H9 (cell line): ENCODE measurements around the gene RERE. TPM values are rescaled to one million over a fixed set of nuclear protein-coding genes. Genes with fewer than 3 reads are reported as not detected.
A peak's percentile ranks its signal among the peaks of the same experiment; 100 is the strongest.

Experiments used
- DNase-seq: peaks from one replicate; pipeline ENCODE4 v3.0.0-alpha.2; 2017
- H2AFZ ChIP-seq: one replicate; pipeline ENCODE4 v1.6.1; 2013; ENCODE audit warnings: mild to moderate bottlenecking, low read length, control low read depth, moderate library complexity
- H2AK5ac ChIP-seq: 2 replicates; pipeline ENCODE4 v1.6.1; 2013; ENCODE audit warnings: low read length, control low read depth, mixed read lengths; ENCODE audit not compliant: insufficient read length
- H2BK120ac ChIP-seq: one replicate; pipeline ENCODE4 v1.6.1; 2013; ENCODE audit warnings: low read depth, mild to moderate bottlenecking, low read length, control low read depth, inconsistent platforms; ENCODE audit not compliant: poor library complexity, severe bottlenecking
- H2BK12ac ChIP-seq: 2 replicates; pipeline ENCODE4 v1.6.1; 2013; ENCODE audit warnings: low read length, control low read depth, mixed read lengths, low read depth; ENCODE audit not compliant: insufficient read length
- H2BK15ac ChIP-seq: 2 replicates; pipeline ENCODE4 v1.6.1; 2013; ENCODE audit warnings: low read depth, low read length, control low read depth
- H2BK20ac ChIP-seq: one replicate; pipeline ENCODE4 v1.6.1; 2013; ENCODE audit warnings: low read depth, mild to moderate bottlenecking, low read length, control low read depth, inconsistent platforms; ENCODE audit not compliant: poor library complexity, severe bottlenecking
- H2BK5ac ChIP-seq: 2 replicates; pipeline ENCODE4 v1.6.1; 2013; ENCODE audit warnings: low read length, control low read depth, mixed read lengths; ENCODE audit not compliant: insufficient read length
- H3K14ac ChIP-seq: 2 replicates; pipeline ENCODE4 v1.6.1; 2013; ENCODE audit warnings: low read length, control low read depth; ENCODE audit not compliant: insufficient read depth
- H3K18ac ChIP-seq: 2 replicates; pipeline ENCODE4 v1.6.1; 2013; ENCODE audit warnings: low read depth, mild to moderate bottlenecking, mixed read lengths, low read length, control low read depth; ENCODE audit not compliant: insufficient read length
- H3K23ac ChIP-seq: 2 replicates; pipeline ENCODE4 v1.6.1; 2013; ENCODE audit warnings: low read length, control low read depth, mixed read lengths, low read depth; ENCODE audit not compliant: insufficient read length
- H3K23me2 ChIP-seq: 2 replicates; pipeline ENCODE4 v1.6.1; 2013; ENCODE audit warnings: low read depth, mild to moderate bottlenecking, mixed read lengths, low read length, control low read depth; ENCODE audit not compliant: insufficient read length, poor library complexity, severe bottlenecking
- H3K27ac ChIP-seq: 2 replicates; pipeline ENCODE4 v1.5.1; 2013; ENCODE audit warnings: low read length, control low read depth, mixed read lengths, low read depth; ENCODE audit not compliant: insufficient read length
- H3K27me3 ChIP-seq: 2 replicates; pipeline ENCODE4 v1.6.1; 2013; ENCODE audit warnings: low read length, control low read depth, inconsistent platforms; ENCODE audit not compliant: insufficient read depth
- H3K4ac ChIP-seq: 2 replicates; pipeline ENCODE4 v1.6.1; 2013; ENCODE audit warnings: low read depth, mild to moderate bottlenecking, control low read depth, inconsistent platforms, low read length, moderate library complexity
- H3K4me1 ChIP-seq: 2 replicates; pipeline ENCODE4 v1.6.1; 2013; ENCODE audit warnings: low read length, control low read depth, inconsistent platforms; ENCODE audit not compliant: insufficient read depth
- H3K4me2 ChIP-seq: 2 replicates; pipeline ENCODE4 v1.6.1; 2013; ENCODE audit warnings: low read length, control low read depth, mixed read lengths; ENCODE audit not compliant: insufficient read length, insufficient read depth
- H3K56ac ChIP-seq: 2 replicates; pipeline ENCODE4 v1.6.1; 2013; ENCODE audit warnings: low read depth, mild to moderate bottlenecking, mixed read lengths, low read length, control low read depth; ENCODE audit not compliant: insufficient read length
- H3K79me1 ChIP-seq: 2 replicates; pipeline ENCODE4 v1.6.1; 2013; ENCODE audit warnings: low read depth, mild to moderate bottlenecking, moderate library complexity, low read length, control low read depth, inconsistent platforms; ENCODE audit not compliant: insufficient read depth, poor library complexity, severe bottlenecking
- H3K79me2 ChIP-seq: 2 replicates; pipeline ENCODE4 v1.6.1; 2013; ENCODE audit warnings: low read length, control low read depth, inconsistent platforms; ENCODE audit not compliant: insufficient read depth
- H3K9ac ChIP-seq: 2 replicates; pipeline ENCODE4 v1.6.1; 2013; ENCODE audit warnings: low read length, control low read depth, mixed read lengths; ENCODE audit not compliant: insufficient read length; ENCODE audit errors: extremely low read depth
- H3K9me3 ChIP-seq: one replicate; pipeline ENCODE4 v1.6.1; 2013; ENCODE audit warnings: low read depth, low read length, inconsistent platforms; ENCODE audit not compliant: control insufficient read depth
- H3T11ph ChIP-seq: one replicate; pipeline ENCODE4 v1.6.1; 2013; ENCODE audit warnings: mild to moderate bottlenecking, low read length, control low read depth, inconsistent platforms
- H4K20me1 ChIP-seq: one replicate; pipeline ENCODE4 v1.6.1; 2013; ENCODE audit not compliant: control insufficient read depth, insufficient read length, insufficient read depth
- H4K5ac ChIP-seq: 2 replicates; pipeline ENCODE4 v1.6.1; 2013; ENCODE audit warnings: low read depth, mild to moderate bottlenecking, mixed read lengths, low read length, control low read depth; ENCODE audit not compliant: insufficient read length
- H4K8ac ChIP-seq: replicated peaks from 2 replicates; pipeline ENCODE4 v1.6.1; 2013; ENCODE audit warnings: low read length, control low read depth, mixed read lengths, low read depth; ENCODE audit not compliant: insufficient read length
- H4K91ac ChIP-seq: 2 replicates; pipeline ENCODE4 v1.6.1; 2013; ENCODE audit warnings: low read depth, mild to moderate bottlenecking, moderate library complexity, mixed read lengths, low read length, control low read depth; ENCODE audit not compliant: insufficient read length
- H3K27ac Mint-ChIP-seq, 3 experiments: 2 replicates in 2 of 3; 3 replicates in 1 of 3; pipeline ENCODE4 v1.8.0; 2020 to 2021; ENCODE audit warnings: mixed read lengths in 3 of 3, mild to moderate bottlenecking in 1 of 3, moderate library complexity in 1 of 3
- H3K27me3 Mint-ChIP-seq: 2 replicates; pipeline ENCODE4 v1.8.0; 2021; ENCODE audit warnings: low read depth, mild to moderate bottlenecking, moderate library complexity, mixed read lengths
- H3K36me3 Mint-ChIP-seq, 3 experiments: 2 replicates in 2 of 3; 3 replicates in 1 of 3; pipeline ENCODE4 v1.8.0; 2020 to 2021; ENCODE audit warnings: low read depth in 3 of 3, mixed read lengths in 3 of 3; ENCODE audit not compliant: insufficient read depth in 1 of 3
- H3K4me1 Mint-ChIP-seq, 2 experiments: 2 replicates each; pipeline ENCODE4 v1.8.0; 2020; ENCODE audit warnings: mixed read lengths in 2 of 2
- H3K4me3 Mint-ChIP-seq, 2 experiments: 2 replicates in 1 of 2; 3 replicates in 1 of 2; pipeline ENCODE4 v1.8.0; 2020 to 2021; ENCODE audit warnings: mild to moderate bottlenecking in 2 of 2, mixed read lengths in 2 of 2, moderate library complexity in 1 of 2
- H3K9me3 Mint-ChIP-seq, 2 experiments: 2 replicates in 1 of 2; 3 replicates in 1 of 2; pipeline ENCODE4 v1.8.0; 2020; ENCODE audit warnings: mild to moderate bottlenecking in 2 of 2, mixed read lengths in 2 of 2, moderate library complexity in 1 of 2
- CTCF ChIP-seq: fragments of 200-600 bp; sonication (generic); conservative IDR thresholded peaks from 3 replicates; pipeline ENCODE4 v1.8.0; 2021; ENCODE audit warnings: antibody characterized with exemption, mild to moderate bottlenecking
- WGBS: extraction: QIAGEN DNeasy Blood & Tissue Kit; methylation state at CpG from one replicate; pipeline ENCODE4 v1.1.7; 2013; ENCODE audit warnings: missing lambda C conversion rate, low lambda C conversion rate, mixed read lengths; ENCODE audit not compliant: insufficient read length; ENCODE audit errors: extremely low coverage; 5-methylcytosine and 5-hydroxymethylcytosine counted together
- total RNA-seq: library from RNA; stranded (reverse); gene quantifications from 2 replicates; pipeline ENCODE4 v1.2.1, GENCODE V29; 2021

Gene RERE
- total RNA-seq, 1 experiment from 2014 or later, result 103 TPM

DNA sequence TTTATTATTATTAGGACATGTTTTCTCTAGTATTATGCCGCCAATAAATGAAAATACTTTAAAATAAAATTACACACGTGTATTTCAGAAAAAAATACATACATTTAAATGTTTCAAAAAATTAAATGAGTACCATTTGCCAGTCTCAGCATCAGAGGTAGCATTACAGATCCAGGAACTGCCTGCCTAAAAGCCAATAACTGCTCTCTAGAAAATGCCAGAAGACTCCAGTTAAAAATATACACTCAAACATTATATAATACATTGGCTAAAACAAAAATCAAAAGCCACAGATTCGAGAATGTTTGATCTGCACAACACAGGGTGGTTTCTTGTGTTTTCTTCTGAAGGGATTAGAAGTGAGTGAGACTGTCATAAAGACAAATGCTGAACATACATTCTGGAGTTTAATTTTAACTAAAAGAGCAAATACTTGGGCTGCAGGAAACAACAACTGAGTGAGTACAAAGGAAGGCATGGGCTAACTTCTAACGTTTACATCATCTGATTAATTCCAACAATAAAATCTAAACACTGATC, 105.5 kb downstream of the RERE start:
- H3K4ac ChIP-seq, result no peak overlapping the region
- H3K14ac ChIP-seq, result no peak overlapping the region; the same call in 1 of the 2 replicates
- no peaks in the 10 kb centered on the region; a peak in 1 of 5 replicates for H3K9me3 Mint-ChIP-seq
- H3K27ac Mint-ChIP-seq, result peak overlapping the region; percentile 21 to 94 (median 88); a peak in 6 of 7 replicates
- H4K20me1 ChIP-seq, result no peaks in the 10 kb centered on the region
- H3K56ac ChIP-seq, result no peak overlapping the region
- H3K4me3 Mint-ChIP-seq, result peak overlapping the region in 1 of 2 experiments; percentile 12; a peak in 2 of 5 replicates
- no CpG with 5 or more reads among the region's 4 CpGs for WGBS
- no peak overlapping the region for H4K5ac ChIP-seq
- no peak overlapping the region for H2BK12ac ChIP-seq
- no peak overlapping the region for H2BK5ac ChIP-seq
- no peak for TF ChIP-seq CTCF
- peaks cover 39 to 42% of the 10 kb centered on the region in 2 experiments for H3K4me1 Mint-ChIP-seq
- no peak overlapping the region for H2BK20ac ChIP-seq
- no peaks in the 10 kb centered on the region; the same call in 1 of the 2 replicates for H3K27me3 Mint-ChIP-seq
- peaks cover 2 to 9% (median 5%) of the 10 kb centered on the region in 3 experiments; a peak in 4 of 7 replicates for H3K36me3 Mint-ChIP-seq
- no peak overlapping the region for H2AFZ ChIP-seq
- no peak overlapping the region for H4K8ac ChIP-seq
- no peak overlapping the region for H3T11ph ChIP-seq
- peaks cover 6% of the 10 kb centered on the region for H3K79me1 ChIP-seq
- H3K23ac ChIP-seq, result no peak overlapping the region
- no peaks in the 10 kb centered on the region for H3K9me3 ChIP-seq
- no peak overlapping the region for H2AK5ac ChIP-seq
- no peak overlapping the region for H2BK120ac ChIP-seq
- no peak overlapping the region for H4K91ac ChIP-seq
- DNase-seq, result no peak
- H3K4me1 ChIP-seq, result no peaks in the 10 kb centered on the region; the same call in 1 of the 2 replicates
- no peak overlapping the region for H2BK15ac ChIP-seq
- H3K27ac ChIP-seq, result peak overlapping the region; percentile 53
- H3K23me2 ChIP-seq, result no peaks in the 10 kb centered on the region
- H3K27me3 ChIP-seq, result no peaks in the 10 kb centered on the region
- no peak overlapping the region for H3K9ac ChIP-seq
- no peak overlapping the region for H3K18ac ChIP-seq
- peak overlapping the region; percentile 62 for H3K4me2 ChIP-seq
- H3K79me2 ChIP-seq, result peaks cover 4% of the 10 kb centered on the region; the same call in 1 of the 2 replicates
